HepG2 (cell line): ENCODE data around the gene SMIM24. TPM values are rescaled to one million over a fixed set of nuclear protein-coding genes. Genes with fewer than 3 reads are reported as not detected.

Experiments used
- CREM ChIP-seq, 2 experiments: sonication (generic) in 1 of 2; formaldehyde crosslinking in 1 of 2; IDR thresholded peaks; 2 replicates each; pipeline versions ENCODE4 v1.4.0 to v1.6.1; 2016 to 2020; ENCODE audit warnings: antibody characterized with exemption in 1 of 2, mild to moderate bottlenecking in 1 of 2, missing genetic modification reagents in 1 of 2
- DDIT3 ChIP-seq: sonication (generic); formaldehyde crosslinking; IDR thresholded peaks from 2 replicates; pipeline ENCODE4 v1.4.0; 2020; ENCODE audit warnings: mild to moderate bottlenecking, missing genetic modification reagents
- DMAP1 ChIP-seq: IDR thresholded peaks from 2 replicates; pipeline ENCODE4 v1.6.1; 2016
- HOXA3 ChIP-seq: sonication (generic); formaldehyde crosslinking; IDR thresholded peaks from 2 replicates; pipeline ENCODE4 v1.5.0; 2020; ENCODE audit warnings: missing genetic modification reagents
- NBN ChIP-seq: fragments of 450-650 bp; conservative IDR thresholded peaks from 2 replicates; pipeline ENCODE4 v1.6.1; 2017
- NR2F2 ChIP-seq: IDR thresholded peaks from 2 replicates; pipeline ENCODE4 v1.6.1; 2012; ENCODE audit warnings: low read depth, inconsistent platforms, borderline replicate concordance
- RXRA ChIP-seq: sonication (generic); formaldehyde crosslinking; IDR thresholded peaks from 2 replicates; pipeline ENCODE4 v1.5.1; 2020; ENCODE audit warnings: missing genetic modification reagents
- SIN3B ChIP-seq: fragments of 150-350 bp; IDR thresholded peaks from 2 replicates; pipeline ENCODE4 v1.6.1; 2014; ENCODE audit warnings: low read length
- SP1 ChIP-seq, 2 experiments: fragments of 450-650 bp in 1 of 2; sonication (generic) in 1 of 2; formaldehyde crosslinking in 1 of 2; IDR thresholded peaks; 2 replicates each; pipeline versions ENCODE4 v1.4.0 to v1.6.1; 2016 to 2020; ENCODE audit warnings: missing genetic modification reagents in 1 of 2
- STAT5B ChIP-seq: sonication (generic); formaldehyde crosslinking; IDR thresholded peaks from 2 replicates; pipeline ENCODE4 v1.4.0; 2020; ENCODE audit warnings: missing genetic modification reagents
- SYNCRIP ChIP-seq: fragments of 200-400 bp; formaldehyde crosslinking; IDR thresholded peaks from 2 replicates; pipeline ENCODE4 v1.6.1; 2018; ENCODE audit warnings: mild to moderate bottlenecking, low read depth, low read length; ENCODE audit not compliant: insufficient read depth
- TCF12 ChIP-seq, 2 experiments: fragments of 450-650 bp in 1 of 2; sonication (generic) in 1 of 2; formaldehyde crosslinking in 1 of 2; IDR thresholded peaks; 2 replicates each; pipeline versions ENCODE4 v1.6.1 to v1.8.0; 2017 to 2022; ENCODE audit warnings: antibody characterized with exemption in 1 of 2, mild to moderate bottlenecking in 1 of 2, missing genetic modification reagents in 1 of 2, moderate library complexity in 1 of 2
- TOPORS ChIP-seq: sonication (generic); formaldehyde crosslinking; IDR thresholded peaks from 2 replicates; pipeline ENCODE4 v1.8.0; 2023; ENCODE audit warnings: mild to moderate bottlenecking, missing genetic modification reagents
- YEATS4 ChIP-seq: sonication (generic); formaldehyde crosslinking; IDR thresholded peaks from 2 replicates; pipeline ENCODE4 v1.4.0; 2020; ENCODE audit warnings: missing genetic modification reagents, borderline replicate concordance
- YY1 ChIP-seq: IDR thresholded peaks from 2 replicates; pipeline ENCODE4 v1.6.1; 2011; ENCODE audit warnings: low read length, low read depth, moderate library complexity, mild to moderate bottlenecking; ENCODE audit not compliant: insufficient read depth, insufficient replicate concordance
- ZBTB42 ChIP-seq: sonication (generic); formaldehyde crosslinking; IDR thresholded peaks from 2 replicates; pipeline ENCODE4 v1.5.0; 2020; ENCODE audit warnings: mild to moderate bottlenecking, missing genetic modification reagents
- ZNF337 ChIP-seq: sonication (generic); formaldehyde crosslinking; IDR thresholded peaks from 2 replicates; pipeline ENCODE4 v1.5.1; 2020; ENCODE audit warnings: missing genetic modification reagents, low read depth, mild to moderate bottlenecking, borderline replicate concordance
- ZNF550 ChIP-seq: sonication (generic); formaldehyde crosslinking; IDR thresholded peaks from 2 replicates; pipeline ENCODE4 v1.4.0; 2020; ENCODE audit warnings: mild to moderate bottlenecking, missing genetic modification reagents, borderline replicate concordance
- ZNF678 ChIP-seq: sonication (generic); formaldehyde crosslinking; IDR thresholded peaks from 2 replicates; pipeline ENCODE4 v1.4.0; 2020; ENCODE audit warnings: mild to moderate bottlenecking, missing genetic modification reagents
- ZNF713 ChIP-seq: sonication (generic); formaldehyde crosslinking; IDR thresholded peaks from 2 replicates; pipeline ENCODE4 v1.4.0; 2020; ENCODE audit warnings: mild to moderate bottlenecking, missing genetic modification reagents
- polyA plus RNA-seq, 8 experiments: library from polyadenylated mRNA; depleted of rRNA in 3 of 8; stranded (reverse) in 7 of 8; unstranded in 1 of 8; fragments of >200 nt; fragmentation: Illumina TruSeq in 4 of 8; extraction: Trizol in 4 of 8; gene quantifications; 2 replicates each; pipeline versions ENCODE4 v1.2.1 to v1.2.3, GENCODE V29; 2011 to 2016; ENCODE audit warnings: low read depth in 4 of 8, missing spikeins in 1 of 8, mixed read lengths in 1 of 8; ENCODE audit not compliant: insufficient read depth in 1 of 8
- total RNA-seq, 5 experiments: library from RNA; depleted of rRNA; stranded (reverse); fragments of >200 nt; fragmentation: Illumina TruSeq; extraction: Trizol; gene quantifications; 2 replicates each; pipeline ENCODE4 v1.2.3, GENCODE V29; 2016; ENCODE audit warnings: low read depth in 1 of 5
- TF ChIP-seq, protein P1 (sequence below), 2 experiments: sonication (generic) in 1 of 2; formaldehyde crosslinking in 1 of 2; IDR thresholded peaks; 2 replicates each; pipeline versions ENCODE4 v1.4.0 to v1.6.1; 2018 to 2020; ENCODE audit warnings: missing genetic modification reagents in 2 of 2, borderline replicate concordance in 1 of 2, low read depth in 1 of 2, mild to moderate bottlenecking in 1 of 2, missing biosample characterization in 1 of 2
- TF ChIP-seq, protein P2 (sequence below): sonication (generic); formaldehyde crosslinking; IDR thresholded peaks from 2 replicates; pipeline ENCODE4 v1.4.0; 2020; ENCODE audit warnings: mild to moderate bottlenecking, missing genetic modification reagents
- TF ChIP-seq, protein P3 (sequence below): sonication (generic); formaldehyde crosslinking; IDR thresholded peaks from 2 replicates; pipeline ENCODE4 v1.8.1; 2023; ENCODE audit warnings: mild to moderate bottlenecking, inconsistent platforms, moderate library complexity, missing genetic modification reagents, borderline replicate concordance
- TF ChIP-seq, protein P4 (sequence below): sonication (generic); formaldehyde crosslinking; IDR thresholded peaks from 2 replicates; pipeline ENCODE4 v1.4.0; 2020; ENCODE audit warnings: mild to moderate bottlenecking, missing genetic modification reagents

Gene SMIM24
- total and polyA plus RNA-seq, 2 of the 13 experiments (the other 11 are each of a cell fraction or from before 2014, with no cell fraction given), result 11.2 to 70.6 TPM

GRCh38 chr19:3500429-3501101 lies 20.2 kb upstream of the SMIM24 start, which contains the start of gene DOHH (continued):
- no peak for TF ChIP-seq TCF12 (IDR thresholded peaks at IDR 0.05)
- 0 out of 2 replicates have a peak, but pooled peaks have one; percentile 8 for TF ChIP-seq TCF12 (CRISPR knock-in tag; IDR thresholded peaks at IDR 0.05)
- peak; percentile 82 for TF ChIP-seq DMAP1
- no peak for TF ChIP-seq NBN
- TF ChIP-seq, protein P1, sequence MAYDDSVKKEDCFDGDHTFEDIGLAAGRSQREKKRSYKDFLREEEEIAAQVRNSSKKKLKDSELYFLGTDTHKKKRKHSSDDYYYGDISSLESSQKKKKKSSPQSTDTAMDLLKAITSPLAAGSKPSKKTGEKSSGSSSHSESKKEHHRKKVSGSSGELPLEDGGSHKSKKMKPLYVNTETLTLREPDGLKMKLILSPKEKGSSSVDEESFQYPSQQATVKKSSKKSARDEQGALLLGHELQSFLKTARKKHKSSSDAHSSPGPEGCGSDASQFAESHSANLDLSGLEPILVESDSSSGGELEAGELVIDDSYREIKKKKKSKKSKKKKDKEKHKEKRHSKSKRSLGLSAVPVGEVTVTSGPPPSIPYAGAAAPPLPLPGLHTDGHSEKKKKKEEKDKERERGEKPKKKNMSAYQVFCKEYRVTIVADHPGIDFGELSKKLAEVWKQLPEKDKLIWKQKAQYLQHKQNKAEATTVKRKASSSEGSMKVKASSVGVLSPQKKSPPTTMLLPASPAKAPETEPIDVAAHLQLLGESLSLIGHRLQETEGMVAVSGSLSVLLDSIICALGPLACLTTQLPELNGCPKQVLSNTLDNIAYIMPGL (CRISPR knock-in tag; IDR thresholded peaks at IDR 0.05; ENCODE audit: borderline replicate concordance in 1 of 2, low read depth in 1 of 2), result peak; percentile 77 to 89
- no peak for TF ChIP-seq ZNF678 (CRISPR knock-in tag)
- TF ChIP-seq STAT5B, result no peak
- TF ChIP-seq ZNF713, result no peak
- TF ChIP-seq CREM (IDR thresholded peaks at IDR 0.05), result 0 out of 2 replicates have a peak, but pooled peaks have one; percentile 37
- TF ChIP-seq CREM (CRISPR knock-in tag; IDR thresholded peaks at IDR 0.05), result no peak
- TF ChIP-seq, protein P2, sequence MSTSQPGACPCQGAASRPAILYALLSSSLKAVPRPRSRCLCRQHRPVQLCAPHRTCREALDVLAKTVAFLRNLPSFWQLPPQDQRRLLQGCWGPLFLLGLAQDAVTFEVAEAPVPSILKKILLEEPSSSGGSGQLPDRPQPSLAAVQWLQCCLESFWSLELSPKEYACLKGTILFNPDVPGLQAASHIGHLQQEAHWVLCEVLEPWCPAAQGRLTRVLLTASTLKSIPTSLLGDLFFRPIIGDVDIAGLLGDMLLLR (CRISPR knock-in tag), result peak; percentile 96; the same call in 1 of the 2 replicates
- no peak for TF ChIP-seq SP1 (IDR thresholded peaks at IDR 0.05)
- peak; percentile 60 for TF ChIP-seq SP1 (CRISPR knock-in tag; IDR thresholded peaks at IDR 0.05)
- TF ChIP-seq YY1, result peak; percentile 99
- 0 out of 2 replicates have a peak, but pooled peaks have one; percentile 28 for TF ChIP-seq NR2F2
- peak; percentile 62; the same call in 1 of the 2 replicates for TF ChIP-seq RXRA (CRISPR knock-in tag)
- TF ChIP-seq ZBTB42, result peak; percentile 92
- TF ChIP-seq ZNF550 (CRISPR knock-in tag), result peak; percentile 52; the same call in 1 of the 2 replicates
- no peak for TF ChIP-seq DDIT3 (CRISPR knock-in tag)
- TF ChIP-seq YEATS4, result peak; percentile 61; the same call in 1 of the 2 replicates
- peak; percentile 78; the same call in 1 of the 2 replicates for TF ChIP-seq SIN3B
- TF ChIP-seq, protein P3, sequence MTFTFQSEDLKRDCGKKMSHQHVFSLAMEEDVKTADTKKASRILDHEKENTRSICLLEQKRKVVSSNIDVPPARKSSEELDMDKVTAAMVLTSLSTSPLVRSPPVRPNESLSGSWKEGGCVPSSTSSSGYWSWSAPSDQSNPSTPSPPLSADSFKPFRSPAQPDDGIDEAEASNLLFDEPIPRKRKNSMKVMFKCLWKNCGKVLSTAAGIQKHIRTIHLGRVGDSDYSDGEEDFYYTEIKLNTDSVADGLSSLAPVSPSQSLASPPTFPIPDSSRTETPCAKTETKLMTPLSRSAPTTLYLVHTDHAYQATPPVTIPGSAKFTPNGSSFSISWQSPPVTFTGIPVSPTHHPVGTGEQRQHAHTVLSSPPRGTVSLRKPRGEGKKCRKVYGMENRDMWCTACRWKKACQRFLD (CRISPR knock-in tag), result no peak; the same call in 1 of the 2 replicates
- peak; percentile 83 for TF ChIP-seq HOXA3 (CRISPR knock-in tag)
- no peak for TF ChIP-seq SYNCRIP
- no peak for TF ChIP-seq TOPORS (CRISPR knock-in tag)
- no peak for TF ChIP-seq ZNF337 (CRISPR knock-in tag)
- TF ChIP-seq, protein P4, sequence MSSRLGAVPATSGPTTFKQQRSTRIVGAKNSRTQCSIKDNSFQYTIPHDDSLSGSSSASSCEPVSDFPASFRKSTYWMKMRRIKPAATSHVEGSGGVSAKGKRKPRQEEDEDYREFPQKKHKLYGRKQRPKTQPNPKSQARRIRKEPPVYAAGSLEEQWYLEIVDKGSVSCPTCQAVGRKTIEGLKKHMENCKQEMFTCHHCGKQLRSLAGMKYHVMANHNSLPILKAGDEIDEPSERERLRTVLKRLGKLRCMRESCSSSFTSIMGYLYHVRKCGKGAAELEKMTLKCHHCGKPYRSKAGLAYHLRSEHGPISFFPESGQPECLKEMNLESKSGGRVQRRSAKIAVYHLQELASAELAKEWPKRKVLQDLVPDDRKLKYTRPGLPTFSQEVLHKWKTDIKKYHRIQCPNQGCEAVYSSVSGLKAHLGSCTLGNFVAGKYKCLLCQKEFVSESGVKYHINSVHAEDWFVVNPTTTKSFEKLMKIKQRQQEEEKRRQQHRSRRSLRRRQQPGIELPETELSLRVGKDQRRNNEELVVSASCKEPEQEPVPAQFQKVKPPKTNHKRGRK (CRISPR knock-in tag), result no peak
